Measurements from ENCODE around the gene PCDHA7. TPM values are rescaled to one million over a fixed set of nuclear protein-coding genes. Genes with fewer than 3 reads are reported as not detected.
"Not testable (repeated sequence)": the region's sequence is repeated elsewhere in the genome, so short reads cannot be mapped to it uniquely, and the experiment has no call there.

PCDHA7 gene
- total and polyA plus RNA-seq, 8 donors: 0.10 to 0.87 (median 0.53) TPM

DNA sequence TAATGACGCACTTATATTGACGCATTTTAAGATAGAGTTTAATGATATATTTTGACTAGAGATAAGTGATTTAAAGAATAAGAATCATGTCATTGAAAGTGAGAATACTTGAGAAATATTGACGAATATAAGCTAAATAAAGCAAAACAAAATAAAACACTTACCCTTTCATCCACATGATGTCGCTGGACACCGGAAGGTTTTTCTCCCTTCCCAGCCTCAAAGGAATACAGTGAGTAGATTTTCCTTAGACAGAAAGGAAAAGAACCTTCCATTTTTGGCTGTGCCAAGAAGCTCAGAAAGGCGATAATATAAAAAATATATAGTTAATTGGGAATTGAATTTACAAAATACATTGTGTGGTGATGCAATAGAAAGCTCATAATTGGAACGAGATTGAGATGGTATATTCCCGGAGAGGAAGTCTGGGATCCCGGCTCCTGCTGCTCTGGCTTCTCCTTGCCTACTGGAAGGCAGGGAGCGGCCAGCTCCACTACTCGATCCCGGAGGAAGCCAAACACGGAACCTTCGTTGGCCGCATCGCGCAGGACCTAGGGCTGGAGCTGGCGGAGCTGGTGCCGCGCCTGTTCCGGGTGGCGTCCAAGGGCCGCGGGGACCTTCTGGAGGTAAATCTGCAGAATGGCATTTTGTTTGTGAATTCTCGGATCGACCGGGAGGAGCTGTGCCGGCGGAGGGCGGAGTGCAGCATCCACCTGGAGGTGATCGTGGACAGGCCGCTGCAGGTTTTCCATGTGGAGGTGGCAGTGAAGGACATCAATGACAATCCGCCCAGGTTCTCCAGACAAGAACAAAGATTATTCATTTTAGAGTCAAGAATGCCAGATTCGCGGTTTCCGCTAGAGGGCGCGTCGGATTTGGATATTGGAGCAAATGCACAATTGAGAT is 12.4 kb upstream of the PCDHA7 start, which contains the start of gene PCDHA5:
Gene PCDHA5 (plus strand): TSS at position 239 of the 906 bp plus-strand sequence.
- peak in 1 of 4 donors; percentile 57 for DNase-seq

DNA sequence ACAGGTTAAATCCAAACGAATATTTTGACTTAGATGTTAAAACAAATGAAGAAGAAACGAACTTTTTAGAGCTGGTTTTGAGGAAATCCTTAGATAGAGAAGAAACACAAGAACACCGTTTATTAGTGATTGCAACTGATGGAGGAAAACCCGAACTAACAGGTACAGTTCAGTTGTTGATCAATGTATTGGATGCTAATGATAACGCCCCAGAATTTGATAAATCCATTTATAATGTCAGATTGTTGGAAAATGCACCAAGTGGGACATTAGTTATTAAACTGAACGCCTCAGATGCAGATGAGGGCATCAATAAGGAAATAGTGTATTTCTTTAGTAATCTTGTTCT is 11.8 kb upstream of the PCDHA7 start:
- DNase-seq (no peak), ATAC-seq (no peak)
- Histone ChIP-seq H3K9me3 (peaks cover 0 to 36% of the 10 kb centered on the region in 2 donors), H3K27ac (no peak overlapping the region), H3K27me3 (peaks cover 11 to 68% of the 10 kb centered on the region in 2 donors), H3K4me1 (no peaks in the 10 kb centered on the region), H3K4me3 (no peak overlapping the region), H3K36me3 (no peaks in the 10 kb centered on the region)
- TF ChIP-seq CTCF (IDR thresholded peaks at IDR 0.05): no peak
- intact Hi-C loops (cut with DNase I): no loop called here

More for the DNA sequence above, 12.4 kb upstream of the PCDHA7 start, which contains the start of gene PCDHA5:
- Histone ChIP-seq H3K9me3 (peaks cover 0 to 38% of the 10 kb centered on the region in 2 donors), H3K27me3 (peaks cover 6 to 62% of the 10 kb centered on the region in 2 donors), H3K27ac (no peak within 1 kb of the TSS), H3K36me3 (no peaks in the 10 kb centered on the region), H3K4me1 (no peaks in the 10 kb centered on the region), H3K4me3 (no peak within 1 kb of the TSS)
- intact Hi-C loops (cut with DNase I): no loop called here
- ATAC-seq: no peak
- TF ChIP-seq CTCF (IDR thresholded peaks at IDR 0.05): peak in 1 of 2 donors; percentile 32

- ATAC-seq; H3K27ac ChIP-seq; H3K4me1 ChIP-seq; intact Hi-C loops (cut with DNase I); H3K4me3 ChIP-seq; H3K36me3 ChIP-seq: not testable (repeated sequence)
- H3K27me3 ChIP-seq: peaks cover 18 to 75% of the 10 kb centered on the region in 2 donors
- peaks cover 0 to 41% of the 10 kb centered on the region in 2 donors for H3K9me3 ChIP-seq
- peak in 1 of 4 donors; percentile 71 for DNase-seq
Observed at GRCh38 chr5:140822969-140823368, 11.1 kb upstream of the PCDHA7 start.

- Histone ChIP-seq H3K4me3 (no peak overlapping the region), H3K27ac (no peak overlapping the region)
- DNase-seq: peak in 1 of 4 donors; percentile 72
Observed at GRCh38 chr5:140823475-140823874, 10.6 kb upstream of the PCDHA7 start.

GRCh38 chr5:140827704-140828361 is 6.2 kb upstream of the PCDHA7 start, which contains the start of gene PCDHA6:
PCDHA6 (plus strand) TSS chr5:140827960; CDS start chr5:140828092, 132 bp downstream.
- Histone ChIP-seq H3K4me3 (no peak within 1 kb of the TSS), H3K27ac (no peak within 1 kb of the TSS), H3K36me3 (no peaks in the 10 kb centered on the region), H3K9me3 (peaks cover 0 to 48% of the 10 kb centered on the region in 2 donors), H3K27me3 (peaks cover 21 to 81% of the 10 kb centered on the region in 2 donors), H3K4me1 (no peaks in the 10 kb centered on the region)
- intact Hi-C loops (cut with DNase I): no loop called here
- no peak for TF ChIP-seq CTCF (IDR thresholded peaks at IDR 0.05)
- DNase-seq: no peak
- ATAC-seq: peak; percentile 30

More at GRCh38 chr5:140823475-140823874, 10.6 kb upstream of the PCDHA7 start:
- H3K9me3 ChIP-seq: peaks cover 0 to 46% of the 10 kb centered on the region in 2 donors
- H3K27me3 ChIP-seq: peaks cover 21 to 79% of the 10 kb centered on the region in 2 donors
- TF ChIP-seq CTCF (IDR thresholded peaks at IDR 0.05): no peak
- no peaks in the 10 kb centered on the region for H3K36me3 ChIP-seq
- intact Hi-C loops (cut with DNase I): no loop called here
- no peak for ATAC-seq
- no peaks in the 10 kb centered on the region for H3K4me1 ChIP-seq

Measured in left lung (tissue), 10 donors.